Neural progenitor cell (in vitro differentiated cells): ENCODE data around the gene LGALS1.

Experiments
- CTCF ChIP-seq: fragments of 200-600 bp; sonication (generic); IDR thresholded peaks from 2 replicates; pipeline ENCODE4 v1.5.1; 2017; ENCODE audit warnings: antibody characterized with exemption, mild to moderate bottlenecking
- EZH2 ChIP-seq: fragments of 200-600 bp; sonication (generic); IDR thresholded peaks from 2 replicates; pipeline ENCODE4 v1.6.1; 2017; ENCODE audit warnings: antibody characterized with exemption, mild to moderate bottlenecking, moderate library complexity
- EZH2phosphoT487 ChIP-seq: fragments of 200-600 bp; sonication (generic); IDR thresholded peaks from 2 replicates; pipeline ENCODE4 v1.6.1; 2017; ENCODE audit warnings: antibody characterized with exemption

- TF ChIP-seq EZH2phosphoT487 (no peak), CTCF (no peak), EZH2 (no peak)
Measured at GRCh38 chr22:37636949-37637273, 38.5 kb upstream of the LGALS1 start.
